Femur (tissue), 1 donor: ENCODE results near the gene UBA1.
A peak's percentile ranks its signal among the peaks of the same experiment; 100 is the strongest.

ENCODE experiments used
- DNase-seq: peaks from one replicate; pipeline ENCODE4 v3.0.0-alpha.2; 2017

The UBA1 gene

GRCh38 chrX:47170861-47171692 lies 22.6 kb upstream of the UBA1 start:
- DNase-seq, result no peak

GRCh38 chrX:47171996-47172395 lies 21.6 kb upstream of the UBA1 start:
- DNase-seq, result no peak

GRCh38 chrX:47172549-47172948 lies 21.1 kb upstream of the UBA1 start:
- no peak for DNase-seq

GRCh38 chrX:47172971-47173792 lies 20.4 kb upstream of the UBA1 start:
- DNase-seq, result no peak

GRCh38 chrX:47174376-47174775 lies 19.3 kb upstream of the UBA1 start:
- no peak for DNase-seq

GRCh38 chrX:47174846-47175587 lies 18.6 kb upstream of the UBA1 start:
- no peak for DNase-seq

- DNase-seq, result no peak
These were observed 18.0 kb upstream of the UBA1 start for GRCh38 chrX:47175588-47175980.

- no peak for DNase-seq
These were observed 17.4 kb upstream of the UBA1 start for GRCh38 chrX:47176101-47176740.

- no peak for DNase-seq
These were observed 16.6 kb upstream of the UBA1 start for GRCh38 chrX:47177079-47177478.

GRCh38 chrX:47178337-47178736 lies 15.3 kb upstream of the UBA1 start:
- no peak for DNase-seq

GRCh38 chrX:47179221-47179927 lies 14.3 kb upstream of the UBA1 start:
- peak; percentile 18 for DNase-seq

GRCh38 chrX:47179928-47180255 lies 13.7 kb upstream of the UBA1 start:
- DNase-seq, result no peak

GRCh38 chrX:47180346-47180745 lies 13.3 kb upstream of the UBA1 start:
- DNase-seq, result peak; percentile 10

- peak; percentile 13 for DNase-seq
These were observed 12.3 kb upstream of the UBA1 start for GRCh38 chrX:47181301-47181700.

GRCh38 chrX:47182106-47182700 lies 11.4 kb upstream of the UBA1 start:
- DNase-seq, result peak; percentile 21

- DNase-seq, result peak; percentile 13
These were observed 9.1 kb upstream of the UBA1 start for GRCh38 chrX:47184486-47184885.

GRCh38 chrX:47185241-47185640 lies 8.4 kb upstream of the UBA1 start:
- peak; percentile 21 for DNase-seq

GRCh38 chrX:47186096-47186740 lies 7.4 kb upstream of the UBA1 start:
- DNase-seq, result peak; percentile 15

- DNase-seq, result peak; percentile 10
These were observed 6.4 kb upstream of the UBA1 start for GRCh38 chrX:47187106-47187677.

- no peak for DNase-seq
These were observed 3.7 kb upstream of the UBA1 start for GRCh38 chrX:47189906-47190305.
